ENCODE results near the gene SLC24A1. TPM values are rescaled to one million over a fixed set of nuclear protein-coding genes. Genes with fewer than 3 reads are reported as not detected.

The SLC24A1 gene
- polyA plus RNA-seq, 1 donor (not counting 4 experiments of a cell fraction or from before 2014, with no cell fraction given) = 4.0 TPM

GRCh38 chr15:65695081-65695480, 73.3 kb downstream of the SLC24A1 start:
- H3K27me3 ChIP-seq (ENCODE audit: control insufficient read depth, extremely low read depth, insufficient read depth, low read length) = no peaks in the 10 kb centered on the region
- dilution Hi-C loops (cut with MboI; ENCODE audit: extremely low pct_ligation_motif_present, low sequenced_read_pairs) = no loop called here
- peaks cover 0 to 2% of the 10 kb centered on the region in 2 experiments for H3K36me3 ChIP-seq (ENCODE audit: control insufficient read depth in 2 of 2, extremely low read depth in 1 of 2, insufficient read depth in 2 of 2, low read length in 2 of 2)
- H3K4me3 ChIP-seq (ENCODE audit: control insufficient read depth in 2 of 3, extremely low read depth in 1 of 3, insufficient read depth in 2 of 3, low read depth in 1 of 3, low read length in 3 of 3) = no peak overlapping the region
- H3K9ac ChIP-seq (ENCODE audit: control insufficient read depth, extremely low read depth, insufficient read depth, low read length) = no peak overlapping the region
- no peak for TF ChIP-seq CTCF (optimal IDR thresholded peaks at IDR 0.05 in 1 of 3, IDR thresholded peaks at IDR 0.05 in 1 of 3, conservative IDR thresholded peaks at IDR 0.05 in 1 of 3; ENCODE audit: extremely low read depth in 1 of 3, insufficient read depth in 2 of 3, low read length in 3 of 3)
- no peak for TF ChIP-seq EZH2 (IDR thresholded peaks at IDR 0.05; ENCODE audit: low read length)
- no peak overlapping the region for H2AFZ ChIP-seq (ENCODE audit: control insufficient read depth, low read length)
- no peak for DNase-seq (ENCODE audit: low read depth, low spot score)
- FAIRE-seq = no peak
- no peak overlapping the region for H3K4me2 ChIP-seq (ENCODE audit: control insufficient read depth, extremely low read depth, insufficient read depth, low read depth, low read length)
- no peaks in the 10 kb centered on the region for H4K20me1 ChIP-seq (ENCODE audit: control insufficient read depth, extremely low read depth, insufficient read depth, low read length)
- no peaks in the 10 kb centered on the region for H3K9me1 ChIP-seq (ENCODE audit: control insufficient read depth, extremely low read depth, insufficient read depth, low read length)
- no peaks in the 10 kb centered on the region for H3K4me1 ChIP-seq (ENCODE audit: control insufficient read depth, extremely low read depth, insufficient read depth, low read length)
- H3K79me2 ChIP-seq (ENCODE audit: control insufficient read depth, insufficient read depth, low read length) = no peaks in the 10 kb centered on the region
- no peaks in the 10 kb centered on the region for H3K9me3 ChIP-seq (ENCODE audit: control insufficient read depth, low read depth, low read length)
- H3K27ac ChIP-seq (ENCODE audit: control insufficient read depth, insufficient read depth, low read length) = no peak overlapping the region

Small RNA genes lying within 50 kb of the gene (small RNA-seq; reads per million reads assigned to genes)
- gene SNORD13E (ENCODE audit: insufficient read length in 3 of 3, low read depth in 3 of 3, low replicate concordance in 1 of 3) = 0 reads per million in 3 experiments

Other genes with a start within 250 kb of the SLC24A1 start
- not detected in 3 replicates for gene IGDCC3, start 243.9 kb upstream of the SLC24A1 start, polyA plus RNA-seq
- gene IGDCC4, start 199.0 kb upstream of the SLC24A1 start, polyA plus RNA-seq = 0.04 to 0.12 TPM in 2 of 3 replicates, not detected in the other
- gene DPP8, start 104.2 kb upstream of the SLC24A1 start, polyA plus RNA-seq = 17.1 to 21.6 TPM (median 20.2 TPM) in 3 replicates
- 58.4 to 78.8 TPM (median 60.1 TPM) in 3 replicates for gene HACD3, start 91.5 kb upstream of the SLC24A1 start, polyA plus RNA-seq
- gene INTS14, start 10.8 kb upstream of the SLC24A1 start, polyA plus RNA-seq = 40.4 to 51.0 TPM (median 47.6 TPM) in 3 replicates
- 6.0 to 10.0 TPM (median 6.5 TPM) in 3 replicates for gene DENND4A, start 170.4 kb downstream of the SLC24A1 start, polyA plus RNA-seq
- 356 to 649 TPM (median 537 TPM) in 3 replicates for gene RAB11A, start 247.6 kb downstream of the SLC24A1 start, polyA plus RNA-seq

All from keratinocyte (primary cell).